ACHN (cell line): Measurements from ENCODE around the gene AKR1C4.
A peak's percentile ranks its signal among the peaks of the same experiment; 100 is the strongest.
"Not testable (repeated sequence)": the region's sequence is repeated elsewhere in the genome, so short reads cannot be mapped to it uniquely, and the experiment has no call there.

Source experiments
- DNase-seq: peaks from one replicate; pipeline ENCODE4 v3.0.0-alpha.2; 2015
- in situ Hi-C: cut with HindIII; loops from 2 replicates; pipeline ENCODE4 v1.10.0; 2017; ENCODE audit warnings: low sequenced_read_pairs, low pct_ligation_motif_present, low pct_unique_long_range_greater_than_20kb

The AKR1C4 gene

GRCh38 chr10:5196702-5197113 is at the start of gene AKR1C4:
TSS of gene AKR1C4 (plus strand) at chr10:5196837. CDS start at chr10:5196868, 31 bp downstream.
- in situ Hi-C loops, result no loop called here
- no peak for DNase-seq

DNA sequence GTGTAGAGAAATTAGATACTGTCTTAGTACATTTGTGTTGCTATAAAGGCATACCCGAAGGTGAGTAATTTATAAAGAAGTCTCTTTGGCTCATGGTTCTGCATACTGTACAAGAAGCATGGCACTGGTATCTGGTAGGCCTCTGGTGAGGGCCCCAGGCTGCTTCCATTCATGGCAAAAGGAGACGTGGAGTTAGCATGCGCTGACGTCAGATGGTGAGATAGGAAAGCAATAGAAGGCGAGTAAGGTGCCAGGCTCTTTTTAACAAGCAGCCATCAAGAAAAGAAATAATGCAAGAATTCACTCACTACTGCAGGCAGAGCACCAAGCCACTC is 49.8 kb upstream of the AKR1C4 start:
- no peak for DNase-seq
- in situ Hi-C loops, result no loop called here

DNA sequence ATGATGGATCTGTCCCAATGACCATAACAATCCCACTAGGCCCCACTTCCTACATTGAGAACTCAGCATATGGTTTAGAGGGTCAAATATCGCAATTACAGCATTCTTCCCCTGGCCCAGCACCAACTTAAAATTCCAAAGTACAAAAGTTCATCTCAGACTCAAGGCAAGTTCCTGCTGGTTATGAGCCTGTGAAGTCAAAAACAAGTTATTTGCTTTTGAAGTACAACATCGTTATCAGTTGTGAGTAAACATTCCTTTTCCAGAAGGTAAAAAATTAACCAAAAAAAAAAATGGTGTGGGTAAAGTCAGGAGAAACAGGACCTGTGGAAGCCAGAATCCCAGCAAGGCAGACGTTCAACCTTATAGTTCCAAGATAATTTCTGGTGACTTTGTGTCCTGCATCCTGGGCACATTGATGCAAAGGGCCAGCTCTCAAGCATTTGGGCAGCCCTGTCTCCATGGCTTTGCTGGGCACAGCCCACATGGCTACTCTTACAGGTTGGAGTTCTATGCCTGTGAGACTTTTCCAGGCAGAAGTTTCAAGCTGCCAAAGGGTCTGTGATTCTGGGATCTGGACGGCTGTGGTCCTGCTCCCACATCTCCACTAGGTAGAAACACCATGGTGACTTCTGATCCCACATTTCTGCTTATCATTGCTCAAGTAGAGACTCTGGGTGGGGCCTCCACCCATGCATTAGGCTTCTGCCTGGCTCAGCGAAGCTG is 49.2 kb upstream of the AKR1C4 start:
- DNase-seq, result no peak
- in situ Hi-C loops, result no loop called here

GRCh38 chr10:5147981-5148677 is 48.5 kb upstream of the AKR1C4 start:
- no peak for DNase-seq
- in situ Hi-C loops, result no loop called here

DNA sequence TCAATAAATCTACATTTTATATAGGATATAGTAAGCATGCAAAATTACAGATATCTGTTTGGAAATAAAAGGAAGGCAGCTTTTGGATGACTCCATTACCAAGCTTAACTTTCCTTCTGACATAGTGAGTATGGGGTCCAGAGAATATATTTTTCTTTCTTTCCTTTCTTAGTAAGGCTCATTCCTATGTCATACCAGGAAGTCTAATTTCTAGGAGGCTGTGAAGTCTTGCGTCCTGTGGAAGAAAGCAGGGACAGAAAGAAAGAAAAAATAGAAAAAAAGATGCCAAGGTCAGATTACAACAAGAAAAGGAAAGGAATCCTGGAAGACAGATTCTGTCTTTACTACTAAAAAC is 48.0 kb upstream of the AKR1C4 start:
- DNase-seq, result no peak
- in situ Hi-C loops, result no loop called here

- no peak for DNase-seq
- in situ Hi-C loops, result no loop called here
These were observed 45.6 kb upstream of the AKR1C4 start for GRCh38 chr10:5151076-5151475.

- DNase-seq, result no peak
- in situ Hi-C loops, result no loop called here
These were observed 40.7 kb upstream of the AKR1C4 start for GRCh38 chr10:5155951-5156350.

GRCh38 chr10:5157501-5157900 is 39.1 kb upstream of the AKR1C4 start:
- in situ Hi-C loops, result no loop called here
- no peak for DNase-seq

DNA sequence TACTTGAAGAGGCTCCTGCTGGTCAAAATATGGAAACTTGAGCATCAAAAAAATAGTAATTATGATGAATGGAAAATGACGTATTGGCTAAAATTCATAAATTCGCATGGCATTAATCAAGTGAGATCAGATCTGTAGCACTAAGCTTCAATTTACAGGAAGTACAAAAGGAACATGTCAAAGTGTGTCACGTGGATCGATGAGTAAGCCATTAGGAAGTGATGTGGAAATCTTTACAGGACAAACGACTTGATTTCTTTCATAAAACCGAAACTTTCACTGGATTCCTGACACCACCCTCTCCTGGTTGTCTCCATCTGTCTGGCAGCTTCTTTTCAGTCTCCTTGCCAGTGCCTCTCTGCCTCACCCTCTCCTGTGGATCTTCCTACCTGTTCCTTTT is 37.5 kb upstream of the AKR1C4 start:
- no peak for DNase-seq
- in situ Hi-C loops, result no loop called here

DNA sequence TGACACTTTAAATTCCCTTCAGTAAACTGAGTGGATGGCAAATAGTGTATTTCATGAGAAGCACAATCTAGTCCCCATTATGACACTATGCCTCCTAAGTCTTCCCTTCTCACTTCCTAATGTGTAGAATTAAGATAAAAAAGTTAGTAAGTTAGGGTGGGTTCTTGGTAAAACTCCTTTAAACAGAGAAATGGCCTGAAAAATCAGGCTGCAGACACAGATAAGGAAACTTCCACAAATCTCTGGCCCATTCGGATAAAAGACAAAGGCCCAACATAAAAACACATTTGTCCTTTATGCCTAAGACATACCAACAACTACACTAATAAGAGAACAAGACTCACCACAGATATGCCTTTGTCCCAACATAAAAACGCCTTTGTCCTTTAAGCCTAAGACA is 33.1 kb upstream of the AKR1C4 start:
- no peak for DNase-seq
- in situ Hi-C loops, result no loop called here

DNA sequence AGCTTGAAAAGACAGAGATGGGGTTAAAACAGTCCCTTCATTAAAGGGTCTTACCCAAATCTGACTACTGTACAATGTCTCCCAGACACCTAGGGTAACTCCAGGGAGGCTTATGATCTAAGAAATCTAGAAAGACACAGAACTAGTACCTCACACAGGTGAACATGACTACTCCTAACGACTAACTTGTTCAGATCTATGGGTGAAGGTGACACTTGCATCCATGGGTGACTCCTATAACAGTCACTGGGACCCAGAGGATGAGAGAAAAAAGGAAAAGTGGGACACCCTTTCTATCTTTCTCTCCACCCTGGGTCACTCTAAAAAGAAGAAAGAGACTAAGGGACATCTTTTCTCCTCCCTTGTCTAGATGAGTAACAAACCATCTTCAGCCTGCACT is 30.9 kb upstream of the AKR1C4 start:
- peak; percentile 4 for DNase-seq
- in situ Hi-C loops, result no loop called here

- in situ Hi-C loops, result no loop called here
These were observed 27.7 kb upstream of the AKR1C4 start for GRCh38 chr10:5168897-5169420.

DNA sequence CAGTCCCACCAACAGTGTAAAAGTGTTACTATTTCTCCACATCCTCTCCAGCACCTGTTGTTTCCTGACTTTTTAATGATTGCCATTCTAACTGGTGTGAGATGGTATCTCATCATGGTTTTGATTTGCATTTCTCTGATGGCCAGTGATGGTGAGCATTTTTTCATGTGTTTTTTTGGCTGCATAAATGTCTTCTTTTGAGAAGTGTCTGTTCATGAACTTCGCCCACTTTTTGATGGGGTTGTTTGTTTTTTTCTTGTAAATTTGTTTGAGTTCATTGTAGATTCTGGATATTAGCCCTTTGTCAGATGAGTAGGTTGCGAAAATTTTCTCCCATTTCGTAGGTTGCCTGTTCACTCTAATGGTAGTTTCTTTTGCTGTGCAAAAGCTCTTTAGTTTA is 21.1 kb upstream of the AKR1C4 start:
- DNase-seq, in situ Hi-C loops: not testable (repeated sequence)

More at GRCh38 chr10:5168897-5169420, 27.7 kb upstream of the AKR1C4 start:
- DNase-seq, result no peak

GRCh38 chr10:5180503-5180902 is 16.1 kb upstream of the AKR1C4 start:
- in situ Hi-C loops, result not testable (repeated sequence)

GRCh38 chr10:5183923-5184322 is 12.7 kb upstream of the AKR1C4 start:
- in situ Hi-C loops, result no loop called here
- DNase-seq, result no peak

More at GRCh38 chr10:5180503-5180902, 16.1 kb upstream of the AKR1C4 start:
- not testable (repeated sequence) for DNase-seq

DNA sequence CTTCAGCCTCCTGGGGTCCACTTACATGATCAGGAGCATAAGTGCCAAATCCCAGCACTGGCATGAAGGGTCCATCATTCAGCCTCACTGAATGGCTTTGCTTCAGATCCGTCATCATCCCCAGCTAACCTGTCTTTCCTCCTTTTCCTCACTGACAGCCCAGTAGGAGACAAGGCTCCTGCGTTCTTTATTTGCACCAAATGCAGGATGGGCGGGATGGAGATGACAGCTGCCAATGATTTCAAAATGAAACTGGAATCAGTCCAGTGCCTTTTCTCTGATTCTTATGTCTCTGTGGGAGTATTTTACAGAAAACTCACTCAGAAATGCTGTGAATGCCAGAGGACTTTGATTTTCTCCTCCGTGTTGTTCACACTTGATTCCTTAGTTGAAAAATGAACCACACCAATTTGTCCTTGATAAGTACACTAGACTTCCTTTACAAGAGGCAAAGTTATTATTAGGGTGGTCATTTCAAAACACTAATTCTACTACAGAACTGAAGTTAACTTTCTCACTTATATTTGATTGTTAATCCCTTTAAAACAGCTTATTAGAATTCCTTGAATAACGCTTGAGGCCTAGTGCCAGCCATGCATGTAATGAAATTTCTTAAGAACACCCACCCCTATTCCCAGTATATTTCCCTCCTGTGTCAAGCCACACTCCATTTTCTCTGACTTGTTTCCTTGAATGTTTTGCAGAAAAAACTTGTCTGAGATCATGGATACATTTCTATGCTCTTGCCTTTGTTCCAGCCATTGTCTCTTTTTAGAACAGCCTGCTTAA is 11.5 kb upstream of the AKR1C4 start, which contains the start of gene AKR1C8:
Gene AKR1C8, minus strand, starts transcription at position 164 of the 789 bp plus-strand sequence. Its CDS starts 46 bp downstream, at position 118.
- DNase-seq, result no peak
- in situ Hi-C loops, result no loop called here

- in situ Hi-C loops, result no loop called here
- no peak for DNase-seq
These were observed 8.8 kb upstream of the AKR1C4 start for GRCh38 chr10:5187867-5188266.

- in situ Hi-C loops, result no loop called here
- no peak for DNase-seq
These were observed 8.3 kb upstream of the AKR1C4 start for GRCh38 chr10:5188358-5188757.

- in situ Hi-C loops, result no loop called here
- DNase-seq, result no peak
These were observed 2.2 kb upstream of the AKR1C4 start for GRCh38 chr10:5194431-5194830.
